Stimulated activated naive CD8-positive, alpha-beta T cell treated with anti-CD3 and anti-CD28 coated beads, Interleukin-15, amount 100 ng/mL, for 72 hours (primary cell): Measurements from ENCODE around the gene SSH2.
"Not testable (repeated sequence)": the region's sequence is repeated elsewhere in the genome, so short reads cannot be mapped to it uniquely, and the experiment has no call there.

ENCODE experiments used
- ATAC-seq: fragments of 150-1000 bp; cut with Tn5 transposase; 2 replicates; pipeline ENCODE4 v1.10.0; 2021; ENCODE audit warnings: mild to moderate bottlenecking, moderate library complexity
- DNase-seq, 2 donors: peaks; one replicate each; pipeline ENCODE4 v3.0.0; 2021 to 2022
- H3K27ac Mint-ChIP-seq, 2 donors: one replicate each; pipeline ENCODE4 v1.8.0; 2022; ENCODE audit warnings: mild to moderate bottlenecking in 2 of 2, mixed read lengths in 2 of 2, moderate library complexity in 2 of 2
- H3K27me3 Mint-ChIP-seq: one replicate; pipeline ENCODE4 v1.8.0; 2022; ENCODE audit warnings: mixed read lengths
- H3K4me1 Mint-ChIP-seq: one replicate; pipeline ENCODE4 v1.8.0; 2022; ENCODE audit warnings: mild to moderate bottlenecking, mixed read lengths
- H3K4me3 Mint-ChIP-seq, 2 donors: one replicate each; pipeline ENCODE4 v1.8.0; 2022; ENCODE audit warnings: mild to moderate bottlenecking in 2 of 2, mixed read lengths in 2 of 2, moderate library complexity in 1 of 2
- H3K9me3 Mint-ChIP-seq, 2 donors: one replicate each; pipeline ENCODE4 v1.8.0; 2022; ENCODE audit warnings: mixed read lengths in 2 of 2

SSH2 gene

DNA sequence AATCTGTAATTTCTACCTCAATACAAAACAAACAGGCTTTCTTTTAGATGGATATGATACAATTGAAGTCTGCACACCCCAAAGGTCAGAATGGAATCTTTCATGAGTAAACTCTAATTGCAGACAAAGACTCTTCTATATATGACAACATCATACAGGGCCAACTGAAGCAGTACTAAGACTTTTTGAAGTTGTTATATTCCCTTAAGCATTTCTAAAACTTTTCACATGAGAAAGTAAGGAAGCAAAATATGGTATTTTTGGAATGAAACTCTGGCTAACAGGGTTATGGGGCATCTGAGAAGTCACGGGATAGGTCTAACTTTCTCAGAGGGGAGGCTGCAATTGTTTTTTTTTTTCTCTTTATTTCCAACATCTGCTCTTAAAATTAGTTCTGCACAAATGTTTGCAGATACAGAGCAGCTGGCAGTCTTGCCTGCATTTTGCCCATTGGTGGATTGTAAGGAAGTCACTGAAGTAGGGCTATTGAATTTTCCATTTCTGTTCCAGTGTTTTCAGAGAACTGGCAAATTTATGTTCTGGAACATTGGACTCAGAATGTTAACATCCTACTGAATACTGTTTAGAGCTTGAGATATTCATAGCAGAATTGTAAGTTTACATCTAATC, 59.1 kb downstream of the SSH2 start:
- no peaks in the 10 kb centered on the region for H3K9me3 Mint-ChIP-seq
- H3K4me3 Mint-ChIP-seq, result no peak overlapping the region
- DNase-seq, result no peak
- H3K27ac Mint-ChIP-seq, result no peak overlapping the region
- no peak for ATAC-seq
- no peaks in the 10 kb centered on the region for H3K27me3 Mint-ChIP-seq
- H3K4me1 Mint-ChIP-seq, result peaks cover 8% of the 10 kb centered on the region

DNA sequence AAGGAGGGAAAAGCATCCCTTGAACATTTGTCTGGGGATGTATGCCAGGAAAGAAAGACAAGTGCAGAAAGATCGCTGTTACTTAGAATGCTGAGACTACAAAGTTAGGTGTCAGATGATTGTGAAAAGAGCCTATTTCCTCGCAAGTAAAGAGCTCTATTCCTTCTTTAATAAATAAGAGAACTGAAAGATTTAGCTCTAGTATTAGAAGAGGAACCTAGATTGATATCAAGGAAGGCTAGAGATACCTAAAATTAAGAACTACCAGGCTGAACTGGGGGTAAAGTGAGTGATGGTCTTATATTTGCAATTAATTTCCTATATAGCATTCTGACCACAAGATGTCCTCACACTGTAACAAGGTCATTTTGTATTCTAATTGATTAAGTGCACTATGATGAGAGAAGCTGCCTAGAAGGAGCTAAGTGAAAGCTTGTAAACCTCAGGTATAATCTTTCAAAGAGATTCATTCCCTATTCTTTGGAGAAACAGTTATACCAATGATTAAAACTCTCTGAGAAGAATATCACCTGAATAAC, 62.3 kb downstream of the SSH2 start:
- Mint-ChIP-seq H3K4me1 (peaks cover 8% of the 10 kb centered on the region), H3K9me3 (no peaks in the 10 kb centered on the region), H3K27ac (no peak overlapping the region), H3K27me3 (no peaks in the 10 kb centered on the region), H3K4me3 (no peak overlapping the region)
- no peak for ATAC-seq
- no peak for DNase-seq

DNA sequence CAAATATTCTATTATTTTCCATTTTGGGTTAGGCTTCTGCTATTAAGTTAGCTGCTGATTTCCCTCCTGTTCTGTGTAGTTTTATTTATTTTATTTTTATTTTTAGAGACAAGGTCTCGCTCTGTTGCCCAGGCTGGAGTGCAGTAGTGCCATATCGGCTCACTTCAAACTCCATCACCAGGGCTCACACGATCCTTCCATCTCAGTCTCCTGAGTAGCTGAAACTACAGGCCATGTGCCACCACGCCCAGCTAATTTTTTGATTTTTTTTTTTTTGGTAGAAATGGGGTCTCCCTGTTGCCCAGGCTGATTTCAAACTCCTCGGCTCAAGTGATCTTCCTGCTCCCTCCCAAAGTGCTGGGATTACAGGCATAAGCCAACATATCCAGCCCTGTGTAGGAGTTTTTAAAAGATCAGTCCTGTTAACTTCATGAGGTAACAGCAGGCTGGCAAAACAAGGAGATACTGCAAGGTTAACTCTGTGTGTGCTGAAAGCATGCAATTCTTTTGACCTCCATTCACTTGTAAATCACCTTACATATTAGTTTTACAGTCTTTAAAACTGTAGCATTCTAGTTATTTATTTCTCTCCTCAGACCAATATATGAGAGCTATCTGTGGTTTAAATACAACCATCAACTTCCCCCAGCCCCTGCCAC, 63.2 kb downstream of the SSH2 start:
- peaks cover 8% of the 10 kb centered on the region for H3K4me1 Mint-ChIP-seq
- H3K27me3 Mint-ChIP-seq, result no peaks in the 10 kb centered on the region
- no peaks in the 10 kb centered on the region for H3K9me3 Mint-ChIP-seq
- no peak for ATAC-seq
- no peak for DNase-seq
- H3K27ac Mint-ChIP-seq, result no peak overlapping the region
- no peak overlapping the region for H3K4me3 Mint-ChIP-seq

DNA sequence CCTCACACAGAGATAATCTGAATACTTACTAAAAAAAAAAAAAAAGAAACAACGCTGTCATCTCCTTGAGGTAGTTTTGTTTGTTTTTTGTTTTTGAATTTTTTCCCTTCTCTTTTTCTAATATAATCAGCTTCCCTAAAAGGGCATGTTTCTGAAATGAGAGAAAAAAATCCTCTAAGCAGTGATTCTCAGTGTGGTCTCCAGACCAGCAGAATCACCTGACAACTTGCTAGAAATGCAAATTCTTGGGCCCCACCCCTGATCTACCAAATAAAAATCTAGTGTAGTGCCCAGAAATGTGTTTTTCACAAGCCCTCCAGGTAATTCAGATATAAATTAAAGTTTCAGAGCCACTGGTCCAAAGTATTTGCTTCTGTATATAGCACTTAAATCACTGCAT, 65.4 kb downstream of the SSH2 start:
- Mint-ChIP-seq H3K27me3 (no peaks in the 10 kb centered on the region), H3K27ac (no peak overlapping the region), H3K4me3 (no peak overlapping the region), H3K4me1 (peaks cover 8% of the 10 kb centered on the region), H3K9me3 (peaks cover 0 to under 1% of the 10 kb centered on the region in 2 donors)
- DNase-seq (no peak), ATAC-seq (no peak)

DNA sequence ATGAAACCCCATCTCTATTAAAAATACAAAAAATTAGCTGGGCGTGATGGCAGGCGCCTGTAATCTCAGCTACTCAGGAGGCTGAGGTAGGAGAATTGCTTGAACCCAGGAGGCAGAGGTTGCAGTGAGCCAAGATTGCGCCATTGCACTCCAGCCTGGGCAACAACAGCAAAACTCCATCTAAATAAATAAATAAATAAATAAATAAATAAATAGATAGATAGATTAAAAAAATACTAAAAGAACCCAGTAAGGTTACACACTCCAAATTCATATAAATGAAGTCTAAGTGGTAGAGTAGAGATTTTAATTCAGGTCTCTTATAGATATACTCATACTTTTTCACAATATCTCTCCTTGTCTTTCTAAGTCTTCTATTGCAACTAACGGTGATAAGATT, 65.9 kb downstream of the SSH2 start:
- ATAC-seq, H3K9me3 Mint-ChIP-seq, H3K4me3 Mint-ChIP-seq, H3K27me3 Mint-ChIP-seq, H3K27ac Mint-ChIP-seq, DNase-seq, H3K4me1 Mint-ChIP-seq: not testable (repeated sequence)

DNA sequence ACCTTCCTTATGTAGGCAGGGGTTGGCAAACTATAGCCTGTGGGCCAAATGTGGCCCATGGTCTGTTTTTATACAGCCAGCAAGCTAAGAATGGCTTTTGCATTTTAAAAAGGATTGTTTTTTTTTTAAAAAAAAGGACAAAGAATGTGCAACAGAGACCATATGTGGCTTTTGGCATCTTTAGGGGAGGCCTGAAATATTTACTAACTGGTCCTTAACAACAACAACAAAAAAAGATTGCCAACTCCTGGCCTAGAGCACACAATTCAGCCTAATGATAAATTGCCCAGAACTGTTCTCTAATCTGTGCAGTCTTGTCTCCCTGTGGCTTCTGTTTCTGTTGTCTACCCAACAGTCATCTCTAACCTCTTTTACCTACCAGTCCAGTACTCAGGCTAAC, 67.1 kb downstream of the SSH2 start:
- H3K9me3 Mint-ChIP-seq, result peaks cover 2 to 9% of the 10 kb centered on the region in 2 donors
- no peak overlapping the region for H3K27ac Mint-ChIP-seq
- no peaks in the 10 kb centered on the region for H3K27me3 Mint-ChIP-seq
- no peak overlapping the region for H3K4me3 Mint-ChIP-seq
- no peak for DNase-seq
- no peak for ATAC-seq
- H3K4me1 Mint-ChIP-seq, result peaks cover 2% of the 10 kb centered on the region

DNA sequence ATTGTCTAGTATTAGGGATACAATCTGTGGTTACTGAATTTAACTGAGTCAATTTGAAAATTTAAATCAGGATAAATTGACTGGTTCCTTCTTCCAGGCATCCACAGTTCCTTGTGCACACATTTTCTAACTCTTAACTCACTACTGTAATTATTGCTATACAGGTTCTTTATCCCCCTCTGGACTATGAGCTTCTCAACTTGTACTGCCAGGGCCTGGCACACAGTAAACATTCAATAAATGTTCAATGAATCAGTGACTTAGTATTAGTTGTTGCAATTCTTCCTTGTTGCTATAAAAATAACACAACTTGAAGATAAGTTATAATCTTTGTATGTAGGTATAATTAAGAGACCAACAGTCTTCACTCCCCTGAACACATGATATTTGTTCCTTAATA, 67.9 kb downstream of the SSH2 start:
- Mint-ChIP-seq H3K9me3 (peaks cover 6 to 17% of the 10 kb centered on the region in 2 donors), H3K27me3 (no peaks in the 10 kb centered on the region), H3K27ac (no peak overlapping the region), H3K4me3 (no peak overlapping the region), H3K4me1 (peaks cover under 1% of the 10 kb centered on the region)
- DNase-seq (no peak), ATAC-seq (no peak)

DNA sequence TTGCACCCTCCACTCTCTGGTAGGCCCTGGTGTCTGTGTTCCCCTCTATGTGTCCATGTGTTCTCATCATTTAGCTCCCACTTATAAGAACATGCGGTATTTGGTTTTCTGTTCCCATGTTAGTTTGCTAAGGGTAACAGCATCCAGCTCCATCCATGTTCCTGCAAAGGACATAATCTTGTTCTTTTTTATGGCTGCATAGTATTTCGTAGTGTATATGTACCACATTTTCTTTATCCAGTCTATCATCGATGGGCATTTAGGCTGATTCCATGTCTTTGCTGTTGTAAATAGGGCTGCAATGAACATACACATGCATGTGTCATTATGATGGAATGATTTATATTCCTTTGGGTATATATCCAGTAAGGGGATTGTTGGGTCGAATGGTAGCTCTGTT, 70.6 kb downstream of the SSH2 start:
- H3K27ac Mint-ChIP-seq, H3K27me3 Mint-ChIP-seq, H3K4me3 Mint-ChIP-seq, DNase-seq, ATAC-seq: not testable (repeated sequence)
- peaks cover 6 to 24% of the 10 kb centered on the region in 2 donors for H3K9me3 Mint-ChIP-seq
- H3K4me1 Mint-ChIP-seq, result peaks cover 12% of the 10 kb centered on the region

DNA sequence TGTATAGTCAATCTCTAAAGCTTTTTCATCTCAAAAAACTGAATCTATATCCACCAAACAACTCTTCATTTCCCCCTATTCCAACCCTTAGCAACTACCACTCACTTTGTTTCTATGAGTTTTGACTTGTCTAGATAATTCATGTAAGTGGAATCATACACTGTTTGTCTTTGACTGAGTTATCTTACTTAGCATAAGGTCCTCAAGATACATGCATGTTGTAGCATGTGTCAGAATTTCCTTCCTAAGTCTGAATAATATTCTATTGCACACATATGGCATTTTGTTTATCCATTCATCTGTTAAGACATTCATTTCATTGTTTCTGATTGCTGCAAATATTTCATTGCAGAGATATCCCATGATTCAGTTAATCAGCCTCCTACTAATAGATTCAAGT, 72.2 kb downstream of the SSH2 start:
- Mint-ChIP-seq H3K4me3 (no peak overlapping the region), H3K4me1 (peaks cover 12% of the 10 kb centered on the region), H3K27ac (no peak overlapping the region), H3K27me3 (no peaks in the 10 kb centered on the region), H3K9me3 (peaks cover 6 to 24% of the 10 kb centered on the region in 2 donors)
- DNase-seq (no peak), ATAC-seq (no peak)

DNA sequence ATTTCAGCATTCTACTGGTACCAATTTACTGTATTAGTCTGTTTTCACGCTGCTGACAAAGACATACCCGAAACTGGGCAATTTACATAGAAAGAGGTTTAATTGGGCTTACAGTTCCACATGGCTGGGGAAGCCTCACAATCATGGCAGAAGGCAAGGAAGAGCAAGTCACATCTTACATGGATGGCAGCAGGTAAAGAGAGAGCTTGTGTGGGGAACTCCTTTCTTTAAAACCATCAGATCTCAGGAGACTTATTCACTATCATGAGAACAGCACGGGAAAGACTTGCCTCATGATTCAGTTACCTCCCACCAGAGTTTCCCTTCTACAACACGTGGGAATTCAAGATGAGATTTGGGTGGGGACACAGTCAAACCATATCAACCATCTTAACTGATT, 72.9 kb downstream of the SSH2 start:
- H3K4me1 Mint-ChIP-seq, result peaks cover 12% of the 10 kb centered on the region
- not testable (repeated sequence) for H3K4me3 Mint-ChIP-seq, H3K27ac Mint-ChIP-seq, ATAC-seq, DNase-seq, H3K27me3 Mint-ChIP-seq
- H3K9me3 Mint-ChIP-seq, result peaks cover 6 to 24% of the 10 kb centered on the region in 2 donors

DNA sequence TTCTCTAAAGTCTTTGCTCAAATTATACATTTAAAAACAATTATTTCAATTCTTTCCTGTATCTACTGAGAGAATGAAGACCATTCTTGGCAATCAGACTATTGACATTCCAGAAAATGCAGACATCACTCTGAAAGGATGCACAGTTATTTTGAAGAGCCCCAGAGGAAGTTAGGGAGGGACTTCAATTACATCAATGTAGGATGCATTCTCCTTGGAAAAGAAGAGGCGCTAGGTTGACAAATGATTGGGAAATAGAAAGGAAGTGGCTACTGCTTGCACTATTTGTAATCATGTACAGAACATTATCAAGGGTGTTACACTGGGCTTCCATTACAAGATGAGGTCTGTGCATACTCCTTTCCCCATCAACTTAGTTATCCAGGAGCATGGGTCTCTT, 74.3 kb downstream of the SSH2 start:
- no peak for ATAC-seq
- Mint-ChIP-seq H3K9me3 (peaks cover 6 to 24% of the 10 kb centered on the region in 2 donors), H3K27me3 (no peaks in the 10 kb centered on the region), H3K4me1 (peaks cover 12% of the 10 kb centered on the region), H3K27ac (no peak overlapping the region), H3K4me3 (no peak overlapping the region)
- no peak for DNase-seq

DNA sequence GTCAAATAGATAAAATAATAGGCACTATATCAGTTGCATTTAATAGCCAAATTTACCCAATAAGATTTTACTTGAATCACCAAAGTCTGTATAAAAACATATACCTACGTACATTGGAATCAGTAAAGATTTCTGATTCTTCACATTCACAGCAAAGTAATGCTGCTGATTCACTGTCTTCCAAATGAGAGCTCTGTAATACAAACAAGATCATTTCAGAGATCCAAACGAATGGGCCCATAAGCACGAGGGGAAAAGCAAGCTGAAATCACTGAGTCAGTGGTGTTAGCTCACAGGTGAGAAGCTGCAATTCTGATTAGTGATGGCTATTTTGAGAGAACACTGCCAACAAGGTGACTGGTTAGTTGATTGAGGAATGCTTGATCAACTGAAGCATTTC, 81.3 kb downstream of the SSH2 start:
- no peak for DNase-seq
- Mint-ChIP-seq H3K27ac (no peak overlapping the region), H3K27me3 (no peaks in the 10 kb centered on the region), H3K4me3 (no peak overlapping the region), H3K4me1 (peaks cover 8% of the 10 kb centered on the region), H3K9me3 (no peaks in the 10 kb centered on the region)
- no peak for ATAC-seq

DNA sequence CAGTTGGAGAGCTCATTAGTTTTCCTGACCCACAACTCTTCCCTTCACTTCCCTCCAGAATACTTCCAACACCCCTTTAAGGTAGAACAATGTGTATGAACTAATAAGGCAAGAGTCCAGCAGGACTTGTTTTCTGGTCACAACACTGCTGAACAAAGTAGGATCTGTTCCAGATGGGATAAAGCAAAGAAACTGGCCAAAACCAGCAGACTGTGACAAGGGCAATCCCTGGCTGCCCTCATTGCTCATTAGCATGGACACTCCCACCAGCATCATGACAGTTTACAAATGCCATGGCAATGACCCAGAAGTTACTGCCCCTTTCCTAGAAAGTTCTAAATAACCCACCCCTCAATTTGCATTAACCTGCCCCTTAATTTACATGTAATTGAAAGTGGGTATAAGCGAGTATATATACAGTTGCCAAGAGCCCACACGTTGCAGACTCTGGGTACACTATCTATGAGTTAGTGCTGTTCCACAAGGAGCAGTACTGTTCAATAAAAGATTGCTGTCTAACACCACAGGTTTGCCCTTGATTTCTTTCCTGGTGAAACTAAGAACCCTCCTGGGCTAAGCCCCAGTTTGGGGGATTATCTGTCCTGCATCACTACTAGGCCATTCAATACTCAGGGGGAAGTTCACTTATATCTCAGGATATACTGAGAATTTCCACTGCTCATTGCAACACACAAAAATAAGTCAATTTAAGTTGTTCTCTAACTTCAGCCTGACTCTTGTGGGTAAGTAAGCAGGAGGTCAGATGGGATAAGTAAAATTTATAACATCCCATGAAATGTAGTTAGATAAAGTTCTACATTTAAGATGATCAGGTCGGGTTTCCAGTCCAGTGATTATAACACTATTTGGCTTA, 82.3 kb downstream of the SSH2 start:
- ATAC-seq (no peak), DNase-seq (no peak)
- Mint-ChIP-seq H3K9me3 (no peaks in the 10 kb centered on the region), H3K27me3 (no peaks in the 10 kb centered on the region), H3K27ac (no peak overlapping the region), H3K4me3 (no peak overlapping the region), H3K4me1 (peaks cover 8% of the 10 kb centered on the region)

DNA sequence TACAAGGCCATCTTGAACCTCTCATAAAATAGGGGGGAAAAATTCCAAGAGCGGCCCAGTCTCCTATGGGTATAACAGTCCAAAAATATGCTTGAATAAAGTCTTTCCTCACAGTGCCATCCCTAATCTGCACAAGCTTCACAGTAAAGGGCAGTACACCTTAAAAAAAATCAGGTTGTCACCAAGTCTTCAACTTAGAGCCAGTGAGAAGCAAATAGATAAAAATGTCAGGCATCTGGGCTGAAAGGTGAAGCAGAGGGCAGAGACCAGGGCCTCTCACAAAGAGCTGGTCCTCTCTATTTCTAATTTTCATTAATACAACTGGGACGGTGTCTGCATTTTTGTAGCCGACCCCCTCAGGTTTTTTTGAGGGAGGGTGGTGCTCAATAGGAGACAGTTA, 82.9 kb downstream of the SSH2 start:
- H3K4me1 Mint-ChIP-seq, result peaks cover 8% of the 10 kb centered on the region
- no peak overlapping the region for H3K27ac Mint-ChIP-seq
- H3K9me3 Mint-ChIP-seq, result no peaks in the 10 kb centered on the region
- ATAC-seq, result no peak
- no peaks in the 10 kb centered on the region for H3K27me3 Mint-ChIP-seq
- no peak for DNase-seq
- H3K4me3 Mint-ChIP-seq, result no peak overlapping the region

DNA sequence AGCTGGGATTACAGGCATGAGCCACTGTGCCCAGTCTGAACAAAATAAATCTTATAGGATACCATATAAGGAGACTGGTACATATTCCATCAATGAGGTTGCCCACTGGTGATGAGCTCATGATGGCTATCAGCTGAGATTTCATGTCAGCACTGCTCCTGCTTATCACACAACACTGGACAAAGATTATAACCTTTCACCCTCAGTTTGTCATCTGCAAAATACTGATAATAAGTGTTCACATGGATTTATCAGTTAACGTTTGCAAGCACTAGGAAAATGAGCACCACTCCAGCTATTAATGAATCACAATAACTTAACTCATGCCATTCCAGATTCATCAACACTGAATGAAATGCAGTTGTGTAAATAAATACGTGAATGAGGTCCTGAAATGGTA, 83.7 kb downstream of the SSH2 start:
- peaks cover 8% of the 10 kb centered on the region for H3K4me1 Mint-ChIP-seq
- DNase-seq, result no peak
- H3K27ac Mint-ChIP-seq, result no peak overlapping the region
- H3K9me3 Mint-ChIP-seq, result no peaks in the 10 kb centered on the region
- no peaks in the 10 kb centered on the region for H3K27me3 Mint-ChIP-seq
- no peak overlapping the region for H3K4me3 Mint-ChIP-seq
- ATAC-seq, result no peak
